IMR-90 (cell line): Measurements from ENCODE around the gene THSD7B. TPM values are rescaled to one million over a fixed set of nuclear protein-coding genes. Genes with fewer than 3 reads are reported as not detected.

Source experiments
- ATAC-seq: fragments of 200-7000 bp; cut with Tn5 transposase; 2 replicates; pipeline ENCODE4 v1.9.1; 2020; ENCODE audit warnings: low read depth, mild to moderate bottlenecking, moderate library complexity
- BruUV-seq: library from RNA; stranded (reverse); fragments of 400-500 nt; replicated peaks from 2 replicates; lab custom pipeline; 2021; lab: Mats Ljungman, UMichigan
- CTCF ChIA-PET: fragments of 300-600 bp; formaldehyde crosslinking; extraction: SDS; loops from one replicate; lab custom pipeline; 2021; ENCODE audit warnings: antibody characterized with exemption; lab: Yijun Ruan, JAX
- POLR2A ChIA-PET: fragments of 300-600 bp; sonication (Branson Sonifier 250); formaldehyde crosslinking; loops from one replicate; lab custom pipeline; 2022; ENCODE audit warnings: antibody characterized with exemption; ENCODE audit not compliant: unreplicated experiment; lab: Charles Lee
- DNase-seq: peaks from one replicate; pipeline ENCODE4 v3.0.0; 2013
- H2AFZ ChIP-seq: replicated peaks from 2 replicates; pipeline ENCODE3; 2013; ENCODE audit warnings: low read length, mild to moderate bottlenecking; ENCODE audit not compliant: poor library complexity
- H2AK5ac ChIP-seq: 2 replicates; pipeline ENCODE4 v1.6.1; 2013; ENCODE audit warnings: low read depth, low read length, inconsistent platforms
- H2AK9ac ChIP-seq: replicated peaks from 2 replicates; pipeline ENCODE3; 2013; ENCODE audit warnings: mild to moderate bottlenecking, low read depth, low read length, moderate library complexity; ENCODE audit not compliant: poor library complexity
- H2BK120ac ChIP-seq: 2 replicates; pipeline ENCODE4 v1.6.1; 2013; ENCODE audit warnings: low read depth, low read length, inconsistent platforms
- H2BK15ac ChIP-seq: 3 replicates; pipeline ENCODE4 v1.6.1; 2013; ENCODE audit warnings: low read depth, low read length, inconsistent platforms
- H2BK20ac ChIP-seq: 2 replicates; pipeline ENCODE4 v1.6.1; 2013; ENCODE audit warnings: low read depth, mild to moderate bottlenecking, inconsistent platforms, low read length, moderate library complexity
- H2BK5ac ChIP-seq: 2 replicates; pipeline ENCODE4 v1.6.1; 2013; ENCODE audit warnings: mild to moderate bottlenecking, low read depth, low read length, inconsistent platforms; ENCODE audit not compliant: poor library complexity, severe bottlenecking
- H3K14ac ChIP-seq: replicated peaks from 2 replicates; pipeline ENCODE4 v1.6.1; 2013; ENCODE audit warnings: low read depth, low read length, inconsistent platforms
- H3K18ac ChIP-seq: 2 replicates; pipeline ENCODE4 v1.6.1; 2013; ENCODE audit warnings: low read depth, low read length, control low read depth
- H3K23ac ChIP-seq: 2 replicates; pipeline ENCODE4 v1.6.1; 2013; ENCODE audit warnings: low read depth, low read length, inconsistent platforms
- H3K27ac ChIP-seq: 2 replicates; pipeline ENCODE4 v1.5.1; 2013; ENCODE audit warnings: mild to moderate bottlenecking, control low read depth, low read length; ENCODE audit not compliant: insufficient read depth
- H3K27me3 ChIP-seq: 2 replicates; pipeline ENCODE4 v1.6.1; 2013; ENCODE audit warnings: low read length; ENCODE audit not compliant: control insufficient read depth, insufficient read depth
- H3K36me3 ChIP-seq: 2 replicates; pipeline ENCODE4 v1.6.1; 2013; ENCODE audit warnings: low read length, mixed read lengths; ENCODE audit not compliant: control insufficient read depth, insufficient read depth
- H3K4ac ChIP-seq: 2 replicates; pipeline ENCODE4 v1.6.1; 2013; ENCODE audit warnings: low read depth, low read length, inconsistent platforms
- H3K4me1 ChIP-seq: 2 replicates; pipeline ENCODE4 v1.6.1; 2013; ENCODE audit warnings: low read length, mixed read lengths; ENCODE audit not compliant: control insufficient read depth, insufficient read depth
- H3K4me2 ChIP-seq: 2 replicates; pipeline ENCODE4 v1.6.1; 2013; ENCODE audit warnings: low read depth, mild to moderate bottlenecking, control low read depth, low read length, moderate library complexity
- H3K4me3 ChIP-seq: 2 replicates; pipeline ENCODE4 v1.5.1; 2013; ENCODE audit warnings: low read depth, mild to moderate bottlenecking, control low read depth, low read length, moderate library complexity; ENCODE audit not compliant: insufficient read depth
- H3K56ac ChIP-seq: 2 replicates; pipeline ENCODE4 v1.6.1; 2013; ENCODE audit warnings: low read length, inconsistent platforms; ENCODE audit not compliant: insufficient read depth; ENCODE audit errors: extremely low read depth
- H3K79me1 ChIP-seq, 2 experiments: 2 replicates each; pipeline ENCODE4 v1.6.1; 2013; ENCODE audit warnings: low read length in 2 of 2, inconsistent platforms in 1 of 2, low read depth in 1 of 2
- H3K9ac ChIP-seq: 2 replicates; pipeline ENCODE4 v1.6.1; 2013; ENCODE audit warnings: low read depth, low read length, control low read depth
- H3K9me1 ChIP-seq: 2 replicates; pipeline ENCODE4 v1.6.1; 2013; ENCODE audit warnings: low read length, inconsistent platforms; ENCODE audit not compliant: insufficient read depth
- H3K9me3 ChIP-seq: 2 replicates; pipeline ENCODE4 v1.6.1; 2013; ENCODE audit warnings: low read length; ENCODE audit not compliant: control insufficient read depth, insufficient read depth
- H4K20me1 ChIP-seq: 2 replicates; pipeline ENCODE4 v1.6.1; 2013; ENCODE audit warnings: low read length, inconsistent platforms; ENCODE audit not compliant: insufficient read depth
- H4K5ac ChIP-seq: 2 replicates; pipeline ENCODE4 v1.6.1; 2013; ENCODE audit warnings: mild to moderate bottlenecking, low read depth, low read length, control low read depth
- H4K8ac ChIP-seq, 2 experiments: 2 replicates each; pipeline ENCODE4 v1.6.1; 2013; ENCODE audit warnings: low read depth in 2 of 2, low read length in 2 of 2, control low read depth in 1 of 2, inconsistent platforms in 1 of 2
- H4K91ac ChIP-seq: 2 replicates; pipeline ENCODE4 v1.6.1; 2013; ENCODE audit warnings: low read depth, low read length, inconsistent platforms; ENCODE audit not compliant: insufficient read depth
- BHLHE40 ChIP-seq: fragments of 150-350 bp; IDR thresholded peaks from 2 replicates; pipeline ENCODE4 v1.6.1; 2016; ENCODE audit warnings: mild to moderate bottlenecking, low read depth, low read length
- MAZ ChIP-seq: IDR thresholded peaks from 2 replicates; pipeline ENCODE4 v1.6.1; 2012; ENCODE audit warnings: low read depth, mild to moderate bottlenecking, low read length, improper control_type of control experiment, moderate library complexity, borderline replicate concordance
- RAD21 ChIP-seq: IDR thresholded peaks from 2 replicates; pipeline ENCODE4 v1.6.1; 2012; ENCODE audit warnings: low read length, improper control_type of control experiment
- WGBS, 2 experiments: methylation state at CpG; one replicate each; pipeline versions ENCODE4 v1.1.5 to v1.1.7; 2013; ENCODE audit warnings: missing lambda C conversion rate in 2 of 2; ENCODE audit not compliant: insufficient read length in 1 of 2; ENCODE audit errors: extremely low coverage in 2 of 2; 5-methylcytosine and 5-hydroxymethylcytosine counted together
- dilution Hi-C: fragments of 300-500 bp; cut with HindIII; formaldehyde crosslinking; loops from one replicate; pipeline ENCODE4 v1.14.3; 2018; ENCODE audit warnings: low sequenced_read_pairs; ENCODE audit not compliant: unreplicated experiment
- in situ Hi-C: fragments of 300-500 bp; cut with MboI; formaldehyde crosslinking; loops from 3 replicates; pipeline ENCODE4 v1.14.3; 2019; ENCODE audit warnings: low sequenced_read_pairs, inconsistent platforms, mixed read lengths
- intact Hi-C: fragments of 100-400 bp; cut with micrococcal nuclease; formaldehyde crosslinking; loops from 2 replicates; pipeline ENCODE4 v1.10.0; 2022
- polyA plus RNA-seq, 3 experiments: library from polyadenylated mRNA; depleted of rRNA; stranded (reverse); fragments of >200 nt; gene quantifications; 2 replicates each; pipeline ENCODE4 v1.2.3, GENCODE V29; 2012; ENCODE audit warnings: low replicate concordance in 1 of 3
- total RNA-seq: library from RNA; depleted of rRNA; stranded (reverse); fragments of >200 nt; gene quantifications from 2 replicates; pipeline ENCODE4 v1.2.3, GENCODE V29; 2012
- TF ChIP-seq, protein P1 (sequence below): conservative IDR thresholded peaks from 2 replicates; pipeline ENCODE4 v1.5.1; 2012; ENCODE audit warnings: mild to moderate bottlenecking, low read depth, low read length, improper control_type of control experiment

Gene THSD7B
- total and polyA plus RNA-seq, 2 of the 4 experiments (the other 2 are of a cell fraction), result not detected

DNA sequence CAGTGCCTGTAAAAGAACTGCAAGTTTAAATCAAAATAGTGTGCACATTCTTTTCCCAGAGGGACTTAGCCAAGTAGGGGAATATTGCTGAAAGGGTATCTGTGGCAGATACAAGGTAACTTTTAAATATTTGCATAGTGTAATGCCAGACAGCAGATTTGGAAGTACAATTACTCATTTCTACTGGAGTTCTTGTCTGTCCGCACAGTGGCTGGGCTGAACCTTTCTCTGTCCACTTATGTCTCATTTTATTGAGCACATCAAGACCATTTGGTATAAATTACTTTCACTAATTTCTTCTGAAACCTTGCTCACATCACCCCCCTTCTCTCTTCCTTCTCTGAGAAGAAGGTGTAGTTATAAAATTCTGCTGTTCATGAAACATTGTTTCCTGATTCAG, 271.3 kb downstream of the THSD7B start:
- Histone ChIP-seq H3K9me3 (peaks cover 6% of the 10 kb centered on the region), H2BK120ac (no peak overlapping the region), H3K36me3 (no peaks in the 10 kb centered on the region), H3K4me3 (no peak overlapping the region), H3K9me1 (no peaks in the 10 kb centered on the region), H3K27ac (no peak overlapping the region), H2BK20ac (no peak overlapping the region), H4K8ac (no peak overlapping the region), H3K27me3 (no peaks in the 10 kb centered on the region), H2AK5ac (no peak overlapping the region), H3K4me2 (no peak overlapping the region), H3K79me1 (no peaks in the 10 kb centered on the region), H2BK15ac (no peak overlapping the region), H3K4ac (no peak overlapping the region), H4K20me1 (no peaks in the 10 kb centered on the region), H2AK9ac (no peak overlapping the region), H2BK5ac (no peak overlapping the region), H3K56ac (no peak overlapping the region), H3K9ac (no peak overlapping the region), H3K23ac (no peak overlapping the region), H3K4me1 (no peaks in the 10 kb centered on the region), H3K18ac (no peak overlapping the region), H3K14ac (no peak overlapping the region), H4K91ac (no peak overlapping the region), H2AFZ (no peak overlapping the region), H4K5ac (no peak overlapping the region)
- CTCF ChIA-PET, result no interaction called here
- no CpG with 5 or more reads among the region's 1 CpG for WGBS, 2 experiments
- BruUV-seq, result no TSS peak
- in situ Hi-C loops (no loop called here), intact Hi-C loops (no loop called here), dilution Hi-C loops (no loop called here)
- no peak for DNase-seq
- TF ChIP-seq, protein P1, sequence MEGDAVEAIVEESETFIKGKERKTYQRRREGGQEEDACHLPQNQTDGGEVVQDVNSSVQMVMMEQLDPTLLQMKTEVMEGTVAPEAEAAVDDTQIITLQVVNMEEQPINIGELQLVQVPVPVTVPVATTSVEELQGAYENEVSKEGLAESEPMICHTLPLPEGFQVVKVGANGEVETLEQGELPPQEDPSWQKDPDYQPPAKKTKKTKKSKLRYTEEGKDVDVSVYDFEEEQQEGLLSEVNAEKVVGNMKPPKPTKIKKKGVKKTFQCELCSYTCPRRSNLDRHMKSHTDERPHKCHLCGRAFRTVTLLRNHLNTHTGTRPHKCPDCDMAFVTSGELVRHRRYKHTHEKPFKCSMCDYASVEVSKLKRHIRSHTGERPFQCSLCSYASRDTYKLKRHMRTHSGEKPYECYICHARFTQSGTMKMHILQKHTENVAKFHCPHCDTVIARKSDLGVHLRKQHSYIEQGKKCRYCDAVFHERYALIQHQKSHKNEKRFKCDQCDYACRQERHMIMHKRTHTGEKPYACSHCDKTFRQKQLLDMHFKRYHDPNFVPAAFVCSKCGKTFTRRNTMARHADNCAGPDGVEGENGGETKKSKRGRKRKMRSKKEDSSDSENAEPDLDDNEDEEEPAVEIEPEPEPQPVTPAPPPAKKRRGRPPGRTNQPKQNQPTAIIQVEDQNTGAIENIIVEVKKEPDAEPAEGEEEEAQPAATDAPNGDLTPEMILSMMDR, result no peak
- no peak for TF ChIP-seq RAD21
- no peak for TF ChIP-seq MAZ
- no peak for TF ChIP-seq BHLHE40
- no peak for ATAC-seq
- POLR2A ChIA-PET, result no interaction called here
